Immature natural killer cell (primary cell): ENCODE results near the gene ABCA3. TPM values are rescaled to one million over a fixed set of nuclear protein-coding genes. Genes with fewer than 3 reads are reported as not detected.
A peak's percentile ranks its signal among the peaks of the same experiment; 100 is the strongest.

ENCODE experiments used
- DNase-seq, 3 donors: peaks; one replicate each; pipeline ENCODE4 v3.0.0; 2022; ENCODE audit warnings: mixed read lengths in 1 of 3
- H3K27ac Mint-ChIP-seq, 6 donors: one replicate each; pipeline ENCODE4 v1.8.0; 2020; ENCODE audit warnings: mixed read lengths in 6 of 6, mild to moderate bottlenecking in 5 of 6, inconsistent platforms in 4 of 6, moderate library complexity in 3 of 6
- H3K27me3 Mint-ChIP-seq, 3 donors: one replicate each; pipeline ENCODE4 v1.8.0; 2020 to 2021; ENCODE audit warnings: low read depth in 3 of 3, mild to moderate bottlenecking in 3 of 3, mixed read lengths in 3 of 3, moderate library complexity in 3 of 3, inconsistent platforms in 1 of 3
- H3K36me3 Mint-ChIP-seq, 3 donors: one replicate each; pipeline ENCODE4 v1.8.0; 2020; ENCODE audit warnings: mixed read lengths in 3 of 3, inconsistent platforms in 2 of 3, mild to moderate bottlenecking in 2 of 3
- H3K4me1 Mint-ChIP-seq, 2 donors: one replicate each; pipeline ENCODE4 v1.8.0; 2020; ENCODE audit warnings: inconsistent platforms in 2 of 2, mild to moderate bottlenecking in 2 of 2, mixed read lengths in 2 of 2, moderate library complexity in 1 of 2
- H3K4me3 Mint-ChIP-seq, 5 donors: one replicate each; pipeline ENCODE4 v1.8.0; 2020; ENCODE audit warnings: mild to moderate bottlenecking in 5 of 5, mixed read lengths in 5 of 5, inconsistent platforms in 3 of 5, moderate library complexity in 3 of 5
- H3K9me3 Mint-ChIP-seq, 6 donors: one replicate each; pipeline ENCODE4 v1.8.0; 2020; ENCODE audit warnings: mild to moderate bottlenecking in 6 of 6, mixed read lengths in 6 of 6, inconsistent platforms in 4 of 6, moderate library complexity in 3 of 6
- polyA plus RNA-seq, 3 donors: library from polyadenylated mRNA; unstranded; fragments of 300-500 nt; fragmentation: Illumina TruSeq; gene quantifications; one replicate each; pipeline ENCODE4 v1.2.3, GENCODE V29; 2021

Gene ABCA3
- polyA plus RNA-seq, 3 donors from 2014 or later: 2.4 to 7.6 (median 4.8) TPM

DNA sequence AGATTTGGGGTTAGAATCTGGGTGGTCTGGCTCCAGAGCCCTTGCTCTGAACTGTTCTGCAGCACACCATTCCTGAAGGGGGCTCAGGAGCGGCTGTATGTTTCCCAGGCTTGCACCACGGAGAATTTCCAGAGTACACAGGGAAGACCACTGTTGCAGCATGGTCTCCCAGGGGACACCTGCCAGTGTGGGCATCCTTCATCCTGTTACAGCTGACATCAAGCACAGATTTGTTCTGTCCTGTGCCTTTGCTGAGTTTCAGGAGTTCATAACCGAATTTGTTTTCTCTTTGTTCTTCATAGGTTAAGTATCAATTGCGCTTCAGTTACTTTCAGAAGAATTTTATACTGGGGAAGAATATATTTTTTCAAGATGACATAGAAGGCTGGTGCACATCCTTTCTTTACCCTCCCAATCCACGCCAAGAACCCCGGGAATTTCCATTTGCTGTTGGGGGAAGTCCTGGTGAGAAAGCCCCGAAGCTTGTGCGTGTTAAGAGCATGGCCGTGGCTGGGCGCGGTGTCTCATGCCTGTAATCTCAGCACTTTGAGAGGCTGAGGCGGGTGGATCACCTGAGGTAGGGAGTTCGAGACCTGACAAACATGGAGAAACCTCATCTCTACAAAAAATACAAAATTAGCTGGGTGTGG, 26.3 kb upstream of the ABCA3 start:
- no peaks in the 10 kb centered on the region for H3K36me3 Mint-ChIP-seq

DNA sequence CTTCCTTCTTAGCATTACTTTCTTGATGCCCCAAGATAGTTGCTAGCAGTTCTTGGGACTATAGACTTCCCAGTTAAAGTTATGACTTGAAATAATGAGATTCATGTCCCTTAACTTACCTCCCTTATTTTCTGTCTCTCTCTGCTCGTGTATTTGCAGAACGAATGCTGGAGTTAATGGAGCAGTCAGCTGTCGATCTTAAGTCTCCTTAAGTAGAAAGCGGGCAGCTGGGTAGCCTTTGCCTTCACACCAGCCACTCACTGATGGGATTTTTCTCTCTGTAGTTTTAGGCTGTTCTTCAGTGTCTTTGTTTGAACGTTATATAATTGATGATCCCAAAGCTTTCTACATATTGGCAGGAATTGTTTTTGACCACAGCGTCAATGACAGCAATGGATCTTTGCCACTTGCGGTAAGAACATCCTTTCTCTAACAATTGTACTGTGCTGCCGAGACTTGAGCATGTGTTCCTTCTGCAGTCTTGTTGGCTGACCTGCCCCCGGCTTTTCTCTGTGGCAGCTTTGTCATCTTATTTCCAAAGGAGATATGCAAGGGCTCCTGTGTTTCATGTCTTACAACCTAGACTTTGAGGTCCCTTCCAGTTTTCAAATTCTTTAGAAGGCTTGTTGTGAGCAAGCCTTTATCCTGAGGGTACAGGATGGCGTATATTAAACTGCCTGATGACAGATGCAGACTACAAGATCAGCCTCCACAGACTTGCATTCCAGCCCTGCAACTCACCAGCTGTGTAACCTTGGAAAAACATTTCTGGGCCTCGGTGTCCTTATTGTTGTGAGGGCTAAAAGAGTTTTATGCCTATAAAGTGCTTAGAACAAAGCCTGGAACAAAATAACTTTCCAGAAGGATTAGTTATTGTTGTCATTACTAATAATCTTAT, 25.1 kb upstream of the ABCA3 start:
- no peak for DNase-seq
- Mint-ChIP-seq H3K27me3 (peaks cover 0 to 18% (median 17%) of the 10 kb centered on the region in 3 donors), H3K4me3 (no peak overlapping the region), H3K4me1 (no peaks in the 10 kb centered on the region), H3K27ac (no peak overlapping the region), H3K36me3 (no peaks in the 10 kb centered on the region), H3K9me3 (no peaks in the 10 kb centered on the region)

More for the DNA sequence above, 26.3 kb upstream of the ABCA3 start:
- Mint-ChIP-seq H3K27ac (no peak overlapping the region), H3K4me3 (no peak overlapping the region), H3K4me1 (no peaks in the 10 kb centered on the region), H3K27me3 (peaks cover 0 to 21% (median 12%) of the 10 kb centered on the region in 3 donors), H3K9me3 (no peaks in the 10 kb centered on the region)
- DNase-seq: no peak

DNA sequence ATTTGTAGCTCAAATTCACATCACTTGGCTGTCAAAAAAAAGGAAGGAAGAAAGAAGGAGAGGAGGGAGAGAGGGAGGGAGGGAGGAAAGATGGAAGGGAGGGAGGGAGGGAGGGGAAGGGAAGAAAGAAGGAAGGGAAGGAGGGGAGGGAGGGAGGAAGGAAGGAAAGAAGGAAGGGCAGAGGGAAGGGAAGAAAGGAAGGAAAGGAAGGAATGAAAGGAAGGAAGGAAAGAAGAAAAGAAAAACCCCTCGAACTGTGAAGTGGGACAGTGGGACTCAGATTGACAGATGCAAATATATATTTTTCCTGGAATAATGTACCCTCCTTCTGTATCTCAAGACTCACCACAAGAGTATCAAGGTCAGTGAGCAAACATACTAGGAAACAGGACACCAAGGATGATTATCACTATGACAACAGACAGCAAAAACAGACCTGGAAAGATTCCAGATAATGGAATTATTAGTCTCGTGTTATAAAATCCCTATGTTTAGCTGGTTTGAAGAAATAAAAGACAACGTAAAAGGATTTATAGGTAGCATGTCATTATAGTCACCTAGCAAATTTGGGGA, 24.2 kb upstream of the ABCA3 start:
- H3K36me3 Mint-ChIP-seq: no peaks in the 10 kb centered on the region
- DNase-seq: no peak
- no peak overlapping the region for H3K27ac Mint-ChIP-seq
- no peaks in the 10 kb centered on the region for H3K9me3 Mint-ChIP-seq
- no peaks in the 10 kb centered on the region for H3K4me1 Mint-ChIP-seq
- H3K4me3 Mint-ChIP-seq: no peak overlapping the region
- H3K27me3 Mint-ChIP-seq: peaks cover 0 to 18% (median 18%) of the 10 kb centered on the region in 3 donors

DNA sequence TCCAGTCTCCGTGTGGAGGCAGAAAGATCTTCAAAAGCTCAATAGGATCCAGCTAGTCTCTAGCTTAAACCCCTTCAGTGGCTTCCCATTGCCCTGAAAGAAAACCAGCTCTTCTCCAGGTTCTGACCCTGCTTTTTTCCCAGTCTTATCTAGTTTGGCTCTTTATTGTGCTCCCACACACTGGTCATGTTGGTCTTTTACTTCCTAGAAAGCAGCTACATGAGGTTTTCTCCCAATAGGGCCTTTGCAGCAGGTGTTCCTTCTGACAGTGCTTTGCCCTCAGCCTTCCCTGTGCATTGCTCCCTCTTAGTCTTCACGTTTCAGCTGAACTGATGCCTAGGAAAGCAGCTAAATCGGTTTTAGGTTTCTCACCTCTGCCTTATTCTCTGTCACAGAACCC, 21.7 kb upstream of the ABCA3 start:
- Mint-ChIP-seq H3K36me3 (no peaks in the 10 kb centered on the region), H3K27ac (no peak overlapping the region), H3K9me3 (no peaks in the 10 kb centered on the region), H3K4me3 (no peak overlapping the region), H3K4me1 (no peaks in the 10 kb centered on the region), H3K27me3 (peaks cover 1 to 20% (median 18%) of the 10 kb centered on the region in 3 donors)
- DNase-seq: no peak

DNA sequence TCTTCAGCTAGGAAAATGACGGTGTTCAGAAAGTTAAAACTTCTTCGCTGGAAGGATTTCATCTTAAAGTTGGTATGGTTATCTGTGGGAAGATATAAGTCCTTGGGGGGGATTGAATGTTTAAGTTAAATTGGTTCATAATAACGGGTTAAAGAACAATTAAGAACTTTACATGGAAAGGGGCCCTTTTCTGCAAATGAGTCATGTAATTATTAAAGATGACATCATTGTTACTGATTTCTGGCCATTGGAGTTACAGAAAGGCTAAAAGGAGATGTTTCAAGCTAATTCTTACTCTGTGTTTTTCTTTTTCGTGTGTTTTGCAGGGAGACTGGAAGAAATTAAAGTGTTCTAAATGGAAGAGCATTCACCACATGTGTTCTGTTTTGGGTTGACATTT, 20.6 kb upstream of the ABCA3 start:
- Mint-ChIP-seq H3K36me3 (no peaks in the 10 kb centered on the region), H3K4me3 (no peak overlapping the region), H3K27ac (no peak overlapping the region), H3K9me3 (no peaks in the 10 kb centered on the region), H3K4me1 (no peaks in the 10 kb centered on the region), H3K27me3 (peaks cover 5 to 18% (median 13%) of the 10 kb centered on the region in 3 donors)
- DNase-seq: no peak

DNA sequence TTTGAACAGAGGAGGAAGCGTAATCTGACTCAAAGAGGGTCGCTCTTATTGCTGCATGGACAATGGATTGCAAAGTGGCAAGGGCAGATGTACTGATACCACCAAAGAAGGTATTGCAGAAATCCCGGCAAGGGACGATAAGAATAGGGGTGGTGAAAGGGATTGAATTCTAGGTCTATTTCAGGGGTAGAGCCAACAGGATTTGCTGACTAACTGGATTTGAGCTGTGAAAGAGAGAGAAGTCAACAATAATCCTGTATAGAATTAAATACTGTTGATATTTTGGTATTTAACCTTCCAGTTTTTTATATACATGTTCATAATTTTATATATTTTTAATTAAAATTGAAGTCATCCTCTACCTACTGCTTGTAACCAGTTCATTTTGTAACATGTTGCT, 19.4 kb upstream of the ABCA3 start:
- no peak overlapping the region for H3K27ac Mint-ChIP-seq
- H3K36me3 Mint-ChIP-seq: no peaks in the 10 kb centered on the region
- no peaks in the 10 kb centered on the region for H3K4me1 Mint-ChIP-seq
- DNase-seq: no peak
- H3K9me3 Mint-ChIP-seq: no peaks in the 10 kb centered on the region
- H3K4me3 Mint-ChIP-seq: no peak overlapping the region
- peaks cover 5 to 12% (median 12%) of the 10 kb centered on the region in 3 donors for H3K27me3 Mint-ChIP-seq

DNA sequence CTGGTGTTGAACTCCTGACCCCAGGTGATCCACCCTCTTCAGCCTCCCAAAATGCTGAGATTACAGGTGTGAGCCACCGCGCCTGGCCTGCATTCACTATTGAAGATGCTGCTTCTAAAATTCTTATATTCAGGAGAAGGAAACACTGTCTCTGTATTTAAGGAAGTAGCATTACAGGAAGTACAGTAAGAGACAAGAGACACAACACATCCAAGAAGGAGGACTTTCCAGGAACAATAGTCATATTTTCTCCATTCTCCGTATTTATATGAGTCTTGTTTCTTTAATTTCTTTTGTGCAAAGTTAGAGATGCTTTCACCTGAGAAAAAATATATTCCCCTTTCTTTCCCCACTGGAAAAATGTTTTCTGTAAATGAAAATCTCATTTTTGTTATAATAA, 18.3 kb upstream of the ABCA3 start:
- Mint-ChIP-seq H3K27ac (no peak overlapping the region), H3K36me3 (no peaks in the 10 kb centered on the region), H3K27me3 (peaks cover 8 to 12% (median 12%) of the 10 kb centered on the region in 3 donors), H3K4me3 (no peak overlapping the region), H3K4me1 (no peaks in the 10 kb centered on the region), H3K9me3 (no peaks in the 10 kb centered on the region)
- no peak for DNase-seq

DNA sequence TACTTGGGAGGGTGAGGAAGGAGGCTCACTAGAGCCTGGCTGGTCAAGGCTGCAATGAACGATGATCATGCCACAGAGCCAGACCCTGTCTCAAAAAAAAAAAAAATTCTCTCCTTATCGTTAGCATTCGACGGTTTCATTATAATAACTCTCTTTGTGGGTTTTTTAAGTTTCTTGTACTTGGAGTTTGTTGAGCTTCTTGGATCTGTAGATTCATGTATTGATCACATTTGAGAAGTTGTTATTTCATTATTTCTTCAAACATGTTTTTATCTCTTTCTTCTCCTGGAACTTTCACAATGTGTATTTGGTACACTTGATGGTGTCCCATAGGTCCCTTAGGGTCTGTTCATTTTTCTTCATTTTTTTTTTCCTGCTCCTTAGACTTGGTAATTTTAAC, 16.8 kb upstream of the ABCA3 start:
- no peaks in the 10 kb centered on the region for H3K4me1 Mint-ChIP-seq
- H3K4me3 Mint-ChIP-seq: no peak overlapping the region
- H3K9me3 Mint-ChIP-seq: no peaks in the 10 kb centered on the region
- H3K27me3 Mint-ChIP-seq: peaks cover 8 to 19% (median 12%) of the 10 kb centered on the region in 3 donors
- DNase-seq: no peak
- no peaks in the 10 kb centered on the region for H3K36me3 Mint-ChIP-seq
- H3K27ac Mint-ChIP-seq: no peak overlapping the region

DNA sequence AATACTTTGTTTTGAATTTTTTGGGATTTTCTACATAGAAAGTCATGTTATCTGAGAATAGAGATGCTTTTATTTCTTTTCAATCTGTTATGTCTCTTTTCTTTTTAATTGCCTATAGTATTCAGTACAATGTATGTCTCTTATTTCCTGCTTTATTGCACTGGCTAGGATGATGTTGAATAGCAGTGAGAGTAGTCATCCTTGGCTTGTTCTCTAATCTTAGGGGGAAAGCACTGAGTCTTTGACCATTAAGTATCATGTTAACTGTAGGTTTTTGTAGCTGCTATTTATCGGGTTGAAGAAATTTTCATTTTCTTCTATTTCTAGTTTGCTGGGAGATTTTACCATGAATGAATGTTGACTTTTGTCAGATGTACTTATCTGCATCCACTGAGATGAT, 10.0 kb upstream of the ABCA3 start:
- H3K27me3 Mint-ChIP-seq: peaks cover 0 to 10% (median 8%) of the 10 kb centered on the region in 3 donors
- no peak overlapping the region for H3K4me3 Mint-ChIP-seq
- H3K27ac Mint-ChIP-seq: no peak overlapping the region
- no peaks in the 10 kb centered on the region for H3K9me3 Mint-ChIP-seq
- DNase-seq: no peak
- H3K36me3 Mint-ChIP-seq: no peaks in the 10 kb centered on the region
- H3K4me1 Mint-ChIP-seq: no peaks in the 10 kb centered on the region

DNA sequence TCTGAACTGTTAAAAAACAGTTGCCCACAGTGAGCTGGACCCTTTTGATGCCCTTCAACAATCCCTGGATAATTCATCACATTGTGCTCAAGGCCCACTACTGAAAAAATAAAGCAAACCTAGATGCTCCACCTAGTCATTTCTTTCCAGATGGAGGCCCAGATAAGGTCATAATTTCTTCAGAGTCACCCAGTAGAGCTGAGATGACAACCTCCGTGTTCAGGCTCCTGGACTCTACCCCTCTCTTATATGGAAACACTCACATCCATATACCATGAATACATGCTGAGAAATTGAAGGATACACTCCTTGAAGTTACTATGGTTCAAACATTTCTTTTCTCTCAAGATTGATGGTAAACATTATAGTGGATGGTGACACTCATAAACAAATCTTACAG, 2.7 kb upstream of the ABCA3 start:
- DNase-seq: no peak
- Mint-ChIP-seq H3K36me3 (no peaks in the 10 kb centered on the region), H3K27me3 (peaks cover 3 to 16% (median 4%) of the 10 kb centered on the region in 3 donors), H3K27ac (peak overlapping the region in 2 of 6 donors; percentile 34 to 65), H3K9me3 (no peaks in the 10 kb centered on the region), H3K4me3 (peak overlapping the region in 1 of 5 donors; percentile 42), H3K4me1 (peaks cover 10 to 16% of the 10 kb centered on the region in 2 donors)

DNA sequence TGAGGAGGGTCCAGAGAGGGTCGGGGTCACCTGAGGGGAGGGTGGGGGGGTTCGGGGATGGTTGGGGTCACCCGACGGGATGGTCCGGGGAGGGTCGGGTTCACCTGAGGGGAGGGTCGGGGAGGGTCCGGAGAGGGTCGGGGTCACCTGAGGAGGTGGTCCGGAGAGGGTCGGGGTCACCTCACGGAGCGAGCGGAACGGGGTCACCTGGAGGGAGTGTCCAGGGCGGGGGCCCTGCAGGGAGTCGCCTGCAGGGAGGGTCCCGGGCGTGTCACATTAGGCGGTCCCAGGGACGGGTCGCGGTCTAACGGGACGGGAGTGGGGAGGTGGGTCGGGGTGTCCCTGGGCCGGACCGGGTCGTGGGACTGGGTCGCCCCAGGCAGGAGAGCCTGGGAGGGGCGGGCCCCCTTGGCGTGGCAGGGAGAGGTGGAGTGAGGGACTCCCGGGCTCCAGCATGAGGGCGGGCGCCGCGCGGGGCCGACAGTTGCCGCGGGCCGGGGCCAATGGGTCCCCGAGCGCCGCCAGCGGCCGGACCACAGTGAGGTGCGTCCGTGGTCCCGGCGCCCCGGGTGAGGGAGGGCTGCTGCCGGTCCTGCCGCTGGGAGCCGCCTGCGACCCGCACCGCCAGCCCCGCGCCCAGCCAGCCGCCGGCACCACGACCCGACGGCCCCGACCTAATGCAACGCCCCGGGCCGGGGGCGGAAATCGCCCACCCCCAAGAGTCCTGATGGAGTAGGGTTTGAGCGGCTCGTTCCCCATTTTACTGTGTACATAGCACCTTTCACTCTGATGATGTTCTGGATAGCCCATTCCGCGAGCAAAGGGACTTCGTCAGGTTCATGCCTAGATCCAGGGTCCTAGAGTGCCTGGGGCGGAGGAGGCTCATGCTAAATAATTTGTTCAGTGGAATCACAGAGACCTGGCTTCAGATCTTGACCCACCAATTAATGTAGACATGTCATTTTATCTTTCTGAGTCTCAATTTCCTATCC, 1.2 kb upstream of the ABCA3 start:
- peaks cover 10 to 19% of the 10 kb centered on the region in 2 donors for H3K4me1 Mint-ChIP-seq
- H3K9me3 Mint-ChIP-seq: no peaks in the 10 kb centered on the region
- no peak for DNase-seq
- no peak overlapping the region for H3K27ac Mint-ChIP-seq
- H3K4me3 Mint-ChIP-seq: peak overlapping the region in 4 of 5 donors; percentile 44 to 60 (median 48)
- H3K27me3 Mint-ChIP-seq: peaks cover 3 to 16% (median 4%) of the 10 kb centered on the region in 3 donors
- no peaks in the 10 kb centered on the region for H3K36me3 Mint-ChIP-seq

DNA sequence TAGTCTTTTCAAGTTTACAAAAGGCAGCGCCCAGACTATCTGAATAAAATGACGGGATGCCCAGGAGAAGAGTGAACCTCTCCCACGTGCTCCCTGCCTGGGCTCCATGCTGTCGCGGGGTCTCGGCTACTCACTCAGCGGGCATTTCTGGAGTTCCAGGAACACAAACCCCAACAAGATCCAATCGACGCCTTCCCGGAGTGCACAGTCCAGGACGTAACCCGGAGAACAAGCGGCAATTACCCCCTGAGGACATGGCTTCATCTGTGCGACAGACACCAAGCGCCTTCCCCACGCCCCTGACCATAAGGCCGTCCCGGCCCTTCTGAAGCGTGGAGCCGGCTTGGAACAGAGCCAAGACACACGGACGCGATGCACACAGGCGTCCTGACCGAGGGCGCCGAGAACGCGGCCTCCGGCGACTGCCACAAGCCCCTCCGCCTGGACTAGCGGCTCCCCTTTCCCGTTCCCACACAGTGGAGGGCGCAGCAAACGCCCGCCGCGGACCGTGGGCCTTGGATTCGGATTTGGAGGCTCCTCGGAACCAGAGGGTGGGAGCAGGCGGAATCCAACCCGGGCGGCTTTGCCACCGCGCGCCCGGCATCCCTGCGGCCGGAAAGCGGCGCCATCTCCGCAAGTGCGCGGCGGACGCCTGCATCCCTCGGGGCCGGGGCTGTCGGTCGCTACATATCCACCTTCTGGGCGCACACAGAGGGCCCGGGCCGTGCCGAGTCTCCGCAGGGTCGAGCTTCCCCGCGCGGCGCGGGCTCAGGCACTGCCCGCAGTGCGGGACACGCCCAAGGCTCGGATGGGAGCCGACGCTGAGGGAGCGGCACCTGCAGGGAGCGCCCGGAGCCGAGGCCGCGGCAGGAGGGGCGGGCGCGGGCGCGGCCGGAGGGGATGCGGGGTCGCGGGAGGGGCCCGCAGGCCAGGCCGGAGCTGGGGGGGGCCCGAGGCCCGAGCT, 725 bp downstream of the ABCA3 start:
- Mint-ChIP-seq H3K27me3 (peaks cover 3 to 18% (median 4%) of the 10 kb centered on the region in 3 donors), H3K4me3 (peak overlapping the region; percentile 82 to 88 (median 85)), H3K4me1 (peaks cover 15 to 20% of the 10 kb centered on the region in 2 donors), H3K9me3 (no peaks in the 10 kb centered on the region), H3K36me3 (no peaks in the 10 kb centered on the region), H3K27ac (peak overlapping the region in 2 of 6 donors; percentile 44 to 82)
- peak; percentile 22 to 45 (median 37) for DNase-seq
